Measurements from ENCODE around the gene BTF3L4.
"Not testable (repeated sequence)": the region's sequence is repeated elsewhere in the genome, so short reads cannot be mapped to it uniquely, and the experiment has no call there.

The BTF3L4 gene

DNA sequence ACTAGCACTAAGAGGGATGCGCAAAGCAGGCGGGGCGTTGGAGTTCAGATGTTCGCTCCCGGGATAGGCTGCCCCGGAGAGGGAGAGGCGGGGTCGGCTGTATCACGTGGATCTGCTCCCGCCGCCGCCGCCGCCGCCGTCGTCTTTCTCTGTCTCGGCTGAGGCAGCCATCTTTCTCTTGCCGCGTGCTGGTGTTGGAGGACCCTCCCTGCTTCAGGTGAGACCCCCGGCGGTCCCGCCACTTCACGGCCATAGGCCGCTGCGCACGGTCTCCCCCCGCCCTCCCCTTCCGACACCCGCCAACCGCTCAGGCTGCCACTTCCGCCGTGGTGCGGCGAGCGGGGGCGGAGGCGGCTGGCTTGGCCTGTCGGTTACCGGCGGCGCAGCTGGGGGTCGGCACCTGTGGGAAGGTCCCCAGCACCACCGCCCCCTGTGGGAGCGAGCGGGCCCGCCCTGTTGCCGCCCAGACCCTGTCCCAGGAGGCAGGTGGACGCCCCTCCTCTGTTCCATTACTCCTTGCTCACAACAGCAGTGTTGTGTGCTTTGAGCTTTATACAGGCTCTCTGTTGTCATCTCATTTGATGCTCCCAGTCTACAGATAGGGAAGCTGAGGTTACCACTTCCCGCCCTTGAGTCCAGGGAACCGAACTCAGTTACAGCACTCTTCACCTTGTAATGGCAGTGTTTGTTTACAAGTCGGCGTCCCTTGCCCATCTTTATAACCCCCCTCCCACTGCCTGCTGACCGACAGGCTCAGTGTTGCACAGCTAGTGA is at the start of gene BTF3L4:
TSS of gene BTF3L4 (plus strand) at position 133 of the 774 bp plus-strand sequence. CDS start 3,553 bp downstream, outside the sequence.
- ATAC-seq (replicated peaks) (peak; percentile 90 to 93), DNase-seq (peak; percentile 93)
- Mint-ChIP-seq H3K36me3 (peaks cover 0 to 27% of the 10 kb centered on the region in 2 donors), H3K4me3 (peak within 1 kb of the TSS; percentile 83 to 98), H3K9me3 (no peaks in the 10 kb centered on the region), H3K27me3 (no peaks in the 10 kb centered on the region), H3K4me1 (peaks cover 29 to 47% of the 10 kb centered on the region in 2 donors), H3K27ac (peak within 1 kb of the TSS; percentile 97)

DNA sequence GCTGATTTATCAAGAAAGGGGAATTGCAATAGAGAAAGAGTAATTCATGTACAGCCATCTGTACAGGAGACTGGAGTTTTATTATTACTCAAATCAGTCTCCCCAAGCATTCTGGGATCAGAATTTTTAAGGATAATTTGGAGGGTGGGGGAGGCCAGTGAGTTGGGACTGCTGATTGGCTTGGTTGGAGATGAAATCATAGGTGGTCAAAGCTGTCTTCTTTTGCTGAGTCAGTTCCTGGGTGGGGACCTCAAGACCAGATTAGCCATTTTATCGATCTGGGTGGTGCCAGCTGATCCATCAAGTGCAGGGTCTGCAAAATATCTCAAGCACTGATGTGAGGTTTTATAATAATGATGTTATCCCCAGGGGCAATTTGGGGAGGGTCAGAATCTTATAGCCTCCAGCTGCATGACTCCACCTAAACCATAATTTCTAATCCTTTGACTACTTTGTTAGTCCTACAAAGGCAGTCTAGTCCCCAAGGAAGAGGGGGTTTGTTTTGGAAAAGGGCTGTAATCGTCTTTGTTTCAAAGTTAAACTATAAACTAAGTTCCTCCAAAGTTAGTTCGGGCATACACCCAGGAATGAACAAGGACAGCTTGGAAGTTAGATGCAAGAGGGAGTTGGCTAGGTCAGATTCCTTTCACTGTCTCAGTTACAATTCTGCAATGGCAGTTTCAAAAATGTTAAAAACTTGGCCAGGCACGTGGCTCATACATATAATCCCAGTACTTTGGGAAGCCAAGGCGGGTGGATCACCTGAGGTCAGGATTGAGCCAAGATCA is 48.7 kb upstream of the BTF3L4 start:
- no peak overlapping the region for H3K27ac Mint-ChIP-seq
- H3K4me3 Mint-ChIP-seq: no peak overlapping the region

DNA sequence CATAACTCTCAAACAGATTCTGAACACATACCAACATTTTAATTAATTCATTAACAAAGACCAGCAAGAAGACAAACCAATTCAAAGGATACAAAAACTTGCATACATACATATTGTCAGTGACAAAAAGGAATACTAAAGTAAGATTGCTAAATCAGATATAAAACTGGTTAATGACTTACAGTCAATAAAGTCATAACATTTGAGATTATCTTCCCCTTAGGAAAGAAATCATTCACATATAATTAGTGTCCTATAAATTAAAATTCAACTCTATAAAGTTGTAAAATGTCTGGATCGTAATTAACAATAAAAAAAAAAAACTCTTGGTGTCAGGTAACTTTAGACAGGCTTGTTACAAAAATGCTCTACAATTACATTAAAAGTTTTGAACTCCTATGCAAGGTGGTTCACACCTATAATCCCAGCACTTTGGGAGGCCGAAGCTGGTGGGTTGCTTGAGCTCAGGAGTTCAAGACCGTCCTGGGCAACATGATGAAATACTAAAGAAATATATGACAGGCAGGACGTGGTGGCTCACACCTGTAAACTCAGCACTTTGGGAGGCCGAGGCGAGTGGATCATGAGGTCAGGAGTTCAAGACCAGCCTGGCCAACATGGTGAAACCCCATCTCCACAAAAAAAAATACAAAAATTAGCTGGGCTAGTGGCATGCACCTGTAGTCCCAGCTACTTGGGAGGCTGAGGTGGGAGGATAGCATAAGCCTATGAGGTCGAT is 47.9 kb upstream of the BTF3L4 start:
- peaks cover 20 to 30% of the 10 kb centered on the region in 2 donors for H3K27me3 Mint-ChIP-seq
- H3K4me1 Mint-ChIP-seq: peaks cover 0 to 5% of the 10 kb centered on the region in 2 donors
- ATAC-seq (replicated peaks) (no peak), DNase-seq (no peak)
- H3K36me3 Mint-ChIP-seq: no peaks in the 10 kb centered on the region
- H3K27ac Mint-ChIP-seq: no peak overlapping the region
- H3K4me3 Mint-ChIP-seq: no peak overlapping the region
- H3K9me3 Mint-ChIP-seq: no peaks in the 10 kb centered on the region

More for the DNA sequence above, 48.7 kb upstream of the BTF3L4 start:
- Mint-ChIP-seq H3K4me1 (peaks cover 0 to 5% of the 10 kb centered on the region in 2 donors), H3K27me3 (peaks cover 24 to 30% of the 10 kb centered on the region in 2 donors), H3K36me3 (no peaks in the 10 kb centered on the region), H3K9me3 (no peaks in the 10 kb centered on the region)
- ATAC-seq (replicated peaks) (no peak), DNase-seq (no peak)

DNA sequence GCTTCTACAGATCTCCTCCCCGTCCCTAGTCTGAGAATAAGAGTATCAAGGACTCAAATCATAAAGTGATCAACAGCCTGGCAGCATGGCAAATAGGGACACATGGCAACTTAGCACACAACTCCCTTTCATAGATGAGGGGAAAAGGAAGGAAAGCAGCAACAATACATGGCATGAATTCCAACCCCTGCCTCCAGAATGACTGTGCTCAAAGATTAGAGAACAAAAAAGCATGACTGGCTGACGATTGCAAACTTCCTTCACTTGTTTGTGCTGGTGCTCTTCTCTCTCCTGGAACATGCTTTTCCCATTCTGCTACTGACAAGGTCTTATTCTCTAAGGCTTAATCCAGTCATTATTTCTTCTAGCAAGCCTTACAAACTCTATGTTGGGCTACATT is 34.0 kb upstream of the BTF3L4 start:
- H3K4me3 Mint-ChIP-seq: no peak overlapping the region
- H3K36me3 Mint-ChIP-seq: peaks cover 28 to 46% of the 10 kb centered on the region in 2 donors
- no peaks in the 10 kb centered on the region for H3K9me3 Mint-ChIP-seq
- H3K27me3 Mint-ChIP-seq: no peaks in the 10 kb centered on the region
- ATAC-seq (replicated peaks): no peak
- H3K27ac Mint-ChIP-seq: no peak overlapping the region
- H3K4me1 Mint-ChIP-seq: no peaks in the 10 kb centered on the region
- no peak for DNase-seq

DNA sequence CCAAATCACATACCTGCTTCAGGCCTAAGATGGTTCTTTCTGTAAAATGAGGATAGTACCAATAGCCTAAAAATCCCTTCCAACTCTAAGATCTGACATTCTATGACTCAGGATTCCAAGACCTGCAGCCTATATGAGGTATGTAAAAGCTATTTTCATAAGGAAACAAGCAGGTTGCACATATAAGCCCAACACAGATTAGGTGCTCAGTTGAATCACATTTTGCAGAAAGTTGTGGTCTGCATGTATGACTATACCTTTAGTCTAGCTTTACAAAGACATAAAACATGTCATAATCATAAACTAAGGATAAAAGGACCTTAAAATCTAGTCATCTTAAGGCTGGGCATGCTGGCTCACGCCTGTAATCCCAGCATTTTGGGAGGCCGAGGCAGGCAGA is 29.8 kb upstream of the BTF3L4 start:
- DNase-seq: no peak
- ATAC-seq (replicated peaks): no peak
- Mint-ChIP-seq H3K27me3 (no peaks in the 10 kb centered on the region), H3K4me1 (peaks cover 8 to 16% of the 10 kb centered on the region in 2 donors), H3K9me3 (no peaks in the 10 kb centered on the region), H3K27ac (no peak overlapping the region), H3K36me3 (peaks cover 20 to 49% of the 10 kb centered on the region in 2 donors), H3K4me3 (no peak overlapping the region)

DNA sequence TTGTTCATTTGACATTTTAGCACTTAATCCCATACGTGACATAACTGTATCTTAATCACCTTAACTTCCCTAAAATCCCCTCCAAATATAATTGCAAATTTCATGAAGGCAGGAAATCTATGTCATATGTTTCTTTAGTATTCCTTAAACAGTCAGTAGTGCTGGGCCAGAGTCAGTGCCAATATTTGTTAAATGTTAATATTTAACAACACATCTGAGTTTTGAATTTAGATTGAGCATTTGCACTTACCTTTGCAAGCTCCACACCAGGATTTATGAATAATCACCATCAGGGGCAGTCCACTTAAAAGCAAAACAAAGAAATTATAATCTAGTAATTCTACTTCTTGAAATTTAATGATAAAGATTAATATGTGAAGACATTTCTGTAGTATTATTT is 27.8 kb upstream of the BTF3L4 start:
- H3K4me1 Mint-ChIP-seq: peaks cover 16 to 29% of the 10 kb centered on the region in 2 donors
- H3K27ac Mint-ChIP-seq: no peak overlapping the region
- no peak for ATAC-seq (replicated peaks)
- no peak overlapping the region for H3K4me3 Mint-ChIP-seq
- peaks cover 31 to 50% of the 10 kb centered on the region in 2 donors for H3K36me3 Mint-ChIP-seq
- DNase-seq: no peak
- H3K27me3 Mint-ChIP-seq: no peaks in the 10 kb centered on the region
- H3K9me3 Mint-ChIP-seq: no peaks in the 10 kb centered on the region

DNA sequence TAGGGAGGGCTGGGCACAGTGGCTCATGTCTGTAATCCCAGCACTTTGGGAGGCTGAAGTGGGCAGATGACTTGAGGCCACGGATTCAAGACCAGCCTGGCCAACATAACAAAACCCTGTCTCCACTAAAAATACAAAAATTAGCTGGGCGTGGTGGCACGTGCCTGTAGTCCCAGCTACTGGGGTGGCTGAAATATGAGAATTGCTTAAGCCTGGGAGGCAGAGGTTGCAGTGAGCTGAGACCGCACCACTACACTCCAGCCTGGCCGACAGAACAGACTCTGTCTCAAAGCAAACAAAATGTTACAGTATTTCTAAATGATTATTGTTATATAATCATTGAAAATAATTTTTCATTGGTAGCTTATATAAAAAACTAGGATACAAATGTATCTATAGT is 27.3 kb upstream of the BTF3L4 start:
- ATAC-seq (replicated peaks); H3K27ac Mint-ChIP-seq; H3K9me3 Mint-ChIP-seq; H3K4me3 Mint-ChIP-seq; H3K27me3 Mint-ChIP-seq; DNase-seq: not testable (repeated sequence)
- Mint-ChIP-seq H3K36me3 (peaks cover 28 to 50% of the 10 kb centered on the region in 2 donors), H3K4me1 (peaks cover 16 to 31% of the 10 kb centered on the region in 2 donors)

DNA sequence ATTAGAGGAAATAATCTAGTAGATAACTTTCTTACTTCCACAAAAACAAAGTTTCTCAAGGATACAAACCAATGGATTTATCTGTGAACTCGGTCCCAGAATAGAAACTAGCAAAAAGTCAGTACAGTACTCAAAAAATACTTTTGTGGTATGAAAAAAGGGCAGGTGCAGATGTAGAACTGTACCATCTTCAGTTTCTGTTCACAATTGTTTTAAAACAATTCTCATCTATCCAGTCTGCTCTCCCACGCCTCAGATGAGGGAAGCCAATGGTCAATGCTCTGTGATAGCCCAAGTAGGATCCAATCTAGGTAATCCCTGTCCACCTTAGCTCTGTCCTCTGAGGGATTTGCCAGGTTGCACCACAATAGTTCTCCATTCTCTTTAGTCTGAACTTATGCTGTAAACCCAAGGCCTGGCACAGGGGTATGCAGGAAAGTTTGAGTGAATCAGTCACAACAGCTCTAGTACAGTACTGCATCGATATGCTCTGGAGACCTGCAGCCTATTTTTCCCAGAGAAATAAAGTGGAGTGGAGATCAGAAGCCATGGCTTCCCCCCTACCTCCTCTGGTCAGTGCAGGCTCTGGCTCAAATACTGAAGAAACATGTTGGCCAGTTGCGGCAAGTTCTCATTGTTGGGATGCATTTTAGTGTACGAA is 23.8 kb upstream of the BTF3L4 start:
- no peaks in the 10 kb centered on the region for H3K9me3 Mint-ChIP-seq
- DNase-seq (no peak), ATAC-seq (replicated peaks) (peak in 1 of 2 donors; percentile 7)
- peaks cover 18 to 41% of the 10 kb centered on the region in 2 donors for H3K36me3 Mint-ChIP-seq
- H3K27me3 Mint-ChIP-seq: no peaks in the 10 kb centered on the region
- H3K4me3 Mint-ChIP-seq: peak overlapping the region; percentile 93 to 95
- peaks cover 16 to 35% of the 10 kb centered on the region in 2 donors for H3K4me1 Mint-ChIP-seq
- peak overlapping the region; percentile 99 for H3K27ac Mint-ChIP-seq

DNA sequence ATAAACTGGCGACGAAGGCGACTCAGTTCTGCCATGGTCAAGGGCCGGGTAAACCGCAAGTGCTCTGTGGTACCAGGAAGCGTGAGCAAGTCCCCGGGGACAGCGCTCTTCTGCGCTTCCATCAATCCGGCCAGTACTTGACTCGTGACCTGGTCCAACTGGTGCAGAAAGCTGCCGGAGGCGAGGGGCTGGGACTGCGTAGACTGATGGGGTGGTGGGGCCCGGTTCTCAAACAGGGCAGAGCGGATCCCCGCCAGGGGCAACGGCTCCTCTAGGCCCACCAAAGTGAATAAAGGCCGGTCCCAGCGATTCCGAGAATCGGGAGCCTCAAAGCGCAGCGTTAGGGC is 23.3 kb upstream of the BTF3L4 start:
- Mint-ChIP-seq H3K4me3 (peak overlapping the region; percentile 93 to 95), H3K27ac (peak overlapping the region; percentile 99), H3K27me3 (no peaks in the 10 kb centered on the region), H3K9me3 (no peaks in the 10 kb centered on the region), H3K4me1 (peaks cover 16 to 35% of the 10 kb centered on the region in 2 donors), H3K36me3 (peaks cover 18 to 40% of the 10 kb centered on the region in 2 donors)
- ATAC-seq (replicated peaks) (peak; percentile 39), DNase-seq (peak; percentile 15)

DNA sequence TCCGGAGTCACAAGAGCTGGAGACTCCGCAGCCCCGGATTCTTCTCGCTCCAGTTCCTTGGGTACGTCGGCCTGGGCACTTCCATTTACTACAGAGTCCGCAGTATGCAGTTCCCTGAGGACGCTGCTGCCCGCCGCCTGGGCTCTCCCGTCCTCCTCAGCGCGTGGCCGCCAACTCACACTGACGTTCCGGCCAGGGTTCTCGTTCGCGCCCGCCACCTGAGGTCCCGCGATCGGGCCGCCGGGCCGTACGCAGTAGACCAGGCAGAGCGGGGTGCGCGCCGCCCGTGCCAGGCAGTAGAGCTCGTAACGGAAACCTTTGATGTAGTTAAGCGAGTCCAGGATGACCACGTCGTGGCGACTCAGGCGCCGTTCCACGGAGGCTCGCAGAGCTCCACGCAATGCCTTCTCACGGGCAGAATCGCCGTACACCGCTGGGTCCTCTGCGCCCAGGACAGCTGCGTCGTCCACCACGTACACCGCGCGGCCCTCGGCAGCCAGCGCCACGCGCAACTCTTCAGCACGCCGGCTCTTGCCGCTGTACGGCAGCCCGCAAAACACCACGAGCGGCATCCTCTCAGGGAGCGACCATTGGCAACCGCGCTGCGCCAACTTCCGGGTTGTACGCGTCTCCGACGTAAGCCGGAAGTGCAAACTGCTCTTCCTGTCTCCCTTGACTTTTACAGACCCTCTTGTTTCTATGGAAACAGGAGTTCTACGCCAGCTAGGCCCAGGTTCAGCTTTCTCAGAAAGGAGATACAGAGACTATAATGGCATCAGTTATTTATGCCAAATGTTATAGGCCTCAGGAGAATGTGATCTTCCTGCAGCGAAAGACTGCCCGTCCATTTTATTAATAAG is 22.7 kb upstream of the BTF3L4 start, which contains the start of gene KTI12:
TSS of gene KTI12 (minus strand) at position 621 of the 860 bp plus-strand sequence. CDS start at position 572, 49 bp downstream.
- no peaks in the 10 kb centered on the region for H3K9me3 Mint-ChIP-seq
- ATAC-seq (replicated peaks): peak; percentile 95 to 96
- peaks cover 16 to 35% of the 10 kb centered on the region in 2 donors for H3K4me1 Mint-ChIP-seq
- no peaks in the 10 kb centered on the region for H3K27me3 Mint-ChIP-seq
- H3K27ac Mint-ChIP-seq: peak within 1 kb of the TSS; percentile 99
- H3K4me3 Mint-ChIP-seq: peak within 1 kb of the TSS; percentile 93 to 95
- peaks cover 25 to 44% of the 10 kb centered on the region in 2 donors for H3K36me3 Mint-ChIP-seq
- peak; percentile 80 for DNase-seq

DNA sequence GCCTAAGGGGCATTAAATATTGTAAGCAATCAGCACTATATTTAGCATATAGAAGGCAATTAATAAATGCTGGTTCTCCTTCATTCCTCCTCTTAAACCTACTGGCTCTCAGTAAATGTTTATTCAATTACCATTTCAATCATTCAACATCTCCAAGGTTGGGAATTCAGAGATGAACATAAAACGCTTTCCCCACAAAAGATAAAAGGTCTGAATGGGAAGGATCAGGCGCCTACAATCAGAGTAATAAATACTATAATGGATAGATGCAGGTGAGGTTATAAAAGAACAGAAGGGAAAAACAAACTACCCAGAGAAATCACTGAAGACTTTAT is 22.1 kb upstream of the BTF3L4 start:
- Mint-ChIP-seq H3K4me1 (peaks cover 16 to 35% of the 10 kb centered on the region in 2 donors), H3K27ac (peak overlapping the region; percentile 99), H3K4me3 (peak overlapping the region; percentile 93 to 95), H3K27me3 (no peaks in the 10 kb centered on the region), H3K9me3 (no peaks in the 10 kb centered on the region), H3K36me3 (peaks cover 26 to 45% of the 10 kb centered on the region in 2 donors)
- no peak for DNase-seq
- ATAC-seq (replicated peaks): no peak

DNA sequence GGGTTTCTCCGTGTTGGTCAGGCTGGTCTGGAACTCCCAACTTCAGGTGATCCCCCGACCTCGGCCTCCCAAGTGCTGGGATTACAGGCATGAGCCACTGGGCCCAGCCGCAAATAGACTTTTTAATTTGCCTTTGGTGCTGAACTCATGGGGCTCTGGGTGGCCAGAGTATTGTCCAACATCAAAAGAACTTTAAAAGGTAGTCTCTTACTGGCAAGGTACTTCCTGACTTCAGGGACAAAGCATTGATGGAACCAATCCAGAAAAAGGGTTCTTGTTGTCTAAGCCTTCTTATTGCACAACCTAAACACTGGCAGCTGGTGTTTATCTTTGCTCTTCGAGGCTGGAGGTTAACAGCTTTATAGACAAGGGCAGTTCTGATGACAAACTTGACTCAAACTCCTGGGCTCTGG is 18.7 kb upstream of the BTF3L4 start:
- Mint-ChIP-seq H3K4me3 (no peak overlapping the region), H3K27ac (no peak overlapping the region)

DNA sequence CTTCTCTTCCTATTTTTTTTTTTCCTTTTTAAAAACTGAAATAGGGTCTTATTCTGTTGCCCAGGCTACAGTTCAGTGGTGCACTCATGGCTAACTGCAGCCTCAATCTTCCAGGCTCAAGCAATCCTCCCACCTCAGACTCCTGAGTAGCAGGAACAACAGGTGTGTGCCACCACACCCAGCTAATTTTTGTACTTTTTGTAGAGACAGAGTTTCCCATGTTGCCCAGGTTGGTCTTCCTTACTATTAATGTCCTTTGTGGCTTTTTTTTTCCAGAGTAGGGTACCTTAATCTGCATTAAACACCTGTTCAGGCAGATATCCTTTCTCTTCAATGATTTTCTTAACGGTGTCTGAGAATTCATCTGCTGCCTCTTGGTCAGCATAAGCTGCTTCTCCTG is 18.2 kb upstream of the BTF3L4 start:
- H3K27me3 Mint-ChIP-seq: no peaks in the 10 kb centered on the region
- H3K36me3 Mint-ChIP-seq: peaks cover 23 to 28% of the 10 kb centered on the region in 2 donors
- ATAC-seq (replicated peaks) (no peak), DNase-seq (no peak)
- H3K27ac Mint-ChIP-seq: no peak overlapping the region
- H3K4me1 Mint-ChIP-seq: peaks cover 0 to 6% of the 10 kb centered on the region in 2 donors
- no peak overlapping the region for H3K4me3 Mint-ChIP-seq
- no peaks in the 10 kb centered on the region for H3K9me3 Mint-ChIP-seq

More for the DNA sequence above, 18.7 kb upstream of the BTF3L4 start:
- no peak for ATAC-seq (replicated peaks)
- Mint-ChIP-seq H3K36me3 (peaks cover 28 to 31% of the 10 kb centered on the region in 2 donors), H3K27me3 (no peaks in the 10 kb centered on the region), H3K4me1 (peaks cover 0 to 8% of the 10 kb centered on the region in 2 donors), H3K9me3 (no peaks in the 10 kb centered on the region)
- DNase-seq: no peak
